Lung (tissue), 12 donors: Measurements from ENCODE around the gene LDB2. TPM values are rescaled to one million over a fixed set of nuclear protein-coding genes. Genes with fewer than 3 reads are reported as not detected.
A peak's percentile ranks its signal among the peaks of the same experiment; 100 is the strongest.

Source experiments
- ATAC-seq: fragments of 200-7000 bp; cut with Tn5 transposase; one replicate; pipeline ENCODE4 v1.9.1; 2020; ENCODE audit warnings: moderate number of reproducible peaks; ENCODE audit not compliant: insufficient read depth, low FRiP score
- DNase-seq, 3 donors: peaks; one replicate each; pipeline ENCODE4 v3.0.0-alpha.2; 2013 to 2017
- H3K27ac ChIP-seq, 2 donors: one replicate each; pipeline ENCODE4 v1.5.1; 2013; ENCODE audit warnings: mild to moderate bottlenecking in 2 of 2, moderate library complexity in 2 of 2, control low read depth in 1 of 2, inconsistent platforms in 1 of 2, low read depth in 1 of 2, low read length in 1 of 2
- H3K27me3 ChIP-seq, 3 donors: one replicate each; pipeline ENCODE4 v1.5.1; 2013; ENCODE audit warnings: low read length in 2 of 3; ENCODE audit not compliant: control insufficient read depth in 3 of 3, insufficient read depth in 3 of 3
- H3K36me3 ChIP-seq, 4 donors: one replicate each; pipeline ENCODE4 v1.5.1; 2013; ENCODE audit warnings: low read length in 4 of 4, mild to moderate bottlenecking in 1 of 4, moderate library complexity in 1 of 4; ENCODE audit not compliant: control insufficient read depth in 4 of 4, insufficient read depth in 4 of 4
- H3K4me1 ChIP-seq, 5 donors: one replicate each; pipeline ENCODE4 v1.5.1; 2013; ENCODE audit warnings: low read length in 5 of 5, mild to moderate bottlenecking in 2 of 5, moderate library complexity in 1 of 5; ENCODE audit not compliant: control insufficient read depth in 5 of 5, insufficient read depth in 5 of 5
- H3K4me3 ChIP-seq: one replicate; pipeline ENCODE4 v1.5.1; 2013; ENCODE audit warnings: mild to moderate bottlenecking, control low read depth, moderate library complexity
- H3K9ac ChIP-seq, 2 donors: one replicate each; pipeline ENCODE4 v1.5.1; 2013; ENCODE audit warnings: low read length in 2 of 2, control low read depth in 1 of 2; ENCODE audit not compliant: insufficient read depth in 1 of 2
- H3K9me3 ChIP-seq, 4 donors: one replicate each; pipeline ENCODE4 v1.5.1; 2013; ENCODE audit warnings: low read length in 3 of 4, mild to moderate bottlenecking in 1 of 4, moderate library complexity in 1 of 4; ENCODE audit not compliant: control insufficient read depth in 4 of 4, insufficient read depth in 3 of 4
- WGBS, 2 donors: extraction: QIAGEN DNeasy Blood & Tissue Kit; methylation state at CpG; one replicate each; pipeline ENCODE4 v1.1.7; 2013; 5-methylcytosine and 5-hydroxymethylcytosine counted together
- polyA plus RNA-seq, 2 donors: library from polyadenylated mRNA; stranded (reverse); fragments of 200-250 nt; gene quantifications; one replicate each; pipeline ENCODE4 v1.2.1, GENCODE V29; 2013
- total RNA-seq, 2 donors: library from RNA; depleted of rRNA in 1 of 2; stranded (reverse); fragments of >200 nt in 1 of 2; gene quantifications; one replicate each; pipeline ENCODE4 v1.2.1, GENCODE V29; 2014 to 2021
- TF ChIP-seq, protein P1 (sequence below): IDR thresholded peaks from 2 replicates; pipeline ENCODE4 v1.5.1; 2012; ENCODE audit warnings: mild to moderate bottlenecking; ENCODE audit errors: control extremely low read depth, extremely low read depth
- donor health status: control.
- donor health status: control.
- donor health status: Bipolar disorder and iron deficiency.
- donor health status: healthy.
- donor health status: DM: yes; HTN: yes; CAD: no.

LDB2 gene
- total and polyA plus RNA-seq, 4 donors, result 18.1 to 147 (median 46.1) TPM

DNA sequence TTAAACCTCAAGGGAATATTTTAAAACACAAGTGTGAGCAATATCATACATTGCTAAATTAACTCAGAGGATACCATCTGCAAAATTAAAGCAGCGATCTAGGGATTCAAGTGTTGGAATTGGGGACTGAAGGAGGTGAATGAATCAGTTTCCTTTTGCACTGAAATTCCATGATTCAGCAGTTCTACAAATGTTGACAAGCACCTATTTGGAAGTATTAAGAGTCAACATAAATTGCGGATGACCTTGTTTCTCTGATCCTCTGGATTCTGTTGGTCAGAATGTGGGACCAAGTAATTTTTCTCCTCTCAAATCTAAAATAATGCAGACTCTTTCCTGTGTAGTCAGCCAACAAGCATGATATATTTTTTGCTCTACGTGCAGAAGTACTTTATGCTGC lies 78.8 kb downstream of the LDB2 start:
- WGBS, 2 donors, result 68 to 80% methylated on average over 3 of the region's 3 CpGs
- H3K27ac ChIP-seq, result peak overlapping the region in 1 of 2 donors; percentile 60

DNA sequence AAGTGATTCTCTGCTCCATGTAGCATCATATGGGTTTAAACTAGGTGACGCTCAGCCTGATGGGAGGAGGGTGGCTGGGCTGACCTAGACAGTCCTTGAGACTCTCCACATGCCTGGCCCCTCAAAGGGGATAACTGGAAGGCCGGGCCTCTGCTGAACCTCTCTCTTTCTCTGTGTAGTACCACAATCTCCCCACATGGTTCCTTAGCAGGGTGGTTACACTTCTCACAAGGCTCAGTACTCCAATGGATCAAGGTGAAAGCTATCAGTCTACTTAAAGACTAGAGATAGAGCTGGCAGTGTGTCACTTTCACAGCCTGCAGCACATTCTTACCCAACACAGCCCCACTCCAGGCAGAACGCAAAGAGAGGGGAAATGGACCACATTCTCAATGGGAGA lies 80.4 kb downstream of the LDB2 start:
- DNase-seq (no peak), ATAC-seq (no peak)
- H3K36me3 ChIP-seq, result no peaks in the 10 kb centered on the region
- H3K27ac ChIP-seq, result peak overlapping the region; percentile 33 to 70
- no peaks in the 10 kb centered on the region for H3K27me3 ChIP-seq
- H3K9me3 ChIP-seq, result no peaks in the 10 kb centered on the region
- no peak overlapping the region for H3K4me3 ChIP-seq
- H3K9ac ChIP-seq, result no peak overlapping the region
- TF ChIP-seq, protein P1, sequence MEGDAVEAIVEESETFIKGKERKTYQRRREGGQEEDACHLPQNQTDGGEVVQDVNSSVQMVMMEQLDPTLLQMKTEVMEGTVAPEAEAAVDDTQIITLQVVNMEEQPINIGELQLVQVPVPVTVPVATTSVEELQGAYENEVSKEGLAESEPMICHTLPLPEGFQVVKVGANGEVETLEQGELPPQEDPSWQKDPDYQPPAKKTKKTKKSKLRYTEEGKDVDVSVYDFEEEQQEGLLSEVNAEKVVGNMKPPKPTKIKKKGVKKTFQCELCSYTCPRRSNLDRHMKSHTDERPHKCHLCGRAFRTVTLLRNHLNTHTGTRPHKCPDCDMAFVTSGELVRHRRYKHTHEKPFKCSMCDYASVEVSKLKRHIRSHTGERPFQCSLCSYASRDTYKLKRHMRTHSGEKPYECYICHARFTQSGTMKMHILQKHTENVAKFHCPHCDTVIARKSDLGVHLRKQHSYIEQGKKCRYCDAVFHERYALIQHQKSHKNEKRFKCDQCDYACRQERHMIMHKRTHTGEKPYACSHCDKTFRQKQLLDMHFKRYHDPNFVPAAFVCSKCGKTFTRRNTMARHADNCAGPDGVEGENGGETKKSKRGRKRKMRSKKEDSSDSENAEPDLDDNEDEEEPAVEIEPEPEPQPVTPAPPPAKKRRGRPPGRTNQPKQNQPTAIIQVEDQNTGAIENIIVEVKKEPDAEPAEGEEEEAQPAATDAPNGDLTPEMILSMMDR, result no peak
- H3K4me1 ChIP-seq, result peaks cover 0 to 5% (median 0%) of the 10 kb centered on the region in 5 donors
- 84 to 96% methylated on average over 3 of the region's 3 CpGs for WGBS, 2 donors

More for the DNA sequence above, 78.8 kb downstream of the LDB2 start:
- Histone ChIP-seq H3K9ac (no peak overlapping the region), H3K4me3 (no peak overlapping the region), H3K36me3 (no peaks in the 10 kb centered on the region), H3K27me3 (no peaks in the 10 kb centered on the region), H3K9me3 (no peaks in the 10 kb centered on the region), H3K4me1 (peaks cover 0 to 10% (median 0%) of the 10 kb centered on the region in 5 donors)
- TF ChIP-seq, protein P1, result no peak
- DNase-seq (no peak), ATAC-seq (no peak)

DNA sequence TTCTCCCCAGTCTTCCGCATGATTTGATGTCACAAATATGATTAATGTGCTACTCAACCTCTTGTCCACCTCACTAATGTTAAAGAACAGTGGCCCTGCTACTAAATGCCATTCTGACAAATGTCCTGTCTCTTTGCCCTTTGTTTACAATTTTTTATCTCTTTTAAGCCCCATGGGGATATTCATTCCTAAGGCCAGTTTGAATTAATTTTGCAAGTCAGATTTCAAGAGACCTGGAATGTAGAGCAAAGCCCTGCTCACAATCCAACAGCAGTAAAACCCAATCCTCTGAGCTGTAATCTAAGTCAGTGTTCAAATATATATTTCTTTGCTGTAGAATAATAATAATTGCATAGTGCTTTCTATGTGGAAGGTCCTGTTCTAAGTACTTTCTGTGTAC lies 81.2 kb downstream of the LDB2 start:
- TF ChIP-seq, protein P1, result no peak
- H3K4me3 ChIP-seq, result no peak overlapping the region
- ATAC-seq (no peak), DNase-seq (no peak)
- 72 to 83% methylated on average over 1 of the region's 1 CpG for WGBS, 2 donors
- H3K4me1 ChIP-seq, result peaks cover 0 to 5% (median 2%) of the 10 kb centered on the region in 5 donors
- no peak overlapping the region for H3K9ac ChIP-seq
- no peaks in the 10 kb centered on the region for H3K36me3 ChIP-seq
- H3K27ac ChIP-seq, result no peak overlapping the region
- H3K27me3 ChIP-seq, result no peaks in the 10 kb centered on the region
- H3K9me3 ChIP-seq, result no peaks in the 10 kb centered on the region

DNA sequence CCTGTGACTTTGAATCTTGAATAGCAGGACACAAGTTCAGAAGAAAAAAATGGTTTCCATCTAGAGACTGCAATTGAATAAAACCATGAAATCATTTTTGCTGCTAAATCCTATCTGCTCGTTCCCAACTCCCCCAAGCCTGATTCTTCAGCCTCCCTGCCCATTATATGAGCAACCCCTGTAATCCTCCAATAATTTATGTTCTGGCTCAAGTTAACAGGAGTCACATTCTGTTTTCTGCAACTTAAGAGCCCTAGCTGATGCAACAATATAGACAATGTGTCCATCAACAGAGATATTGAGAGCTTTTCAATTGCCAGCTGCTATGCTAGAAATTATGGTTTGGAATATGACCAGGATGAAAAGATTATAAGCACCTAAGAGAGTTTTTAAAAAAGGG lies 84.1 kb downstream of the LDB2 start:
- ATAC-seq (no peak), DNase-seq (no peak)
- WGBS, 2 donors, result 93% methylated on average over 1 of the region's 1 CpG
- Histone ChIP-seq H3K9me3 (peaks cover 0 to 1% (median 0%) of the 10 kb centered on the region in 4 donors), H3K36me3 (no peaks in the 10 kb centered on the region), H3K27ac (no peak overlapping the region), H3K4me1 (peaks cover 0 to 3% (median 0%) of the 10 kb centered on the region in 5 donors), H3K4me3 (no peak overlapping the region), H3K27me3 (no peaks in the 10 kb centered on the region), H3K9ac (no peak overlapping the region)
- TF ChIP-seq, protein P1, result no peak
